OCI-LY1 (cell line): Measurements from ENCODE around the gene PARVA.

Source experiments
- H2AFZ ChIP-seq: fragments of 200-600 bp; sonication (generic), shearing (Covaris generic); 2 replicates; pipeline ENCODE4 v1.6.0; 2014; ENCODE audit warnings: antibody characterized with exemption, mild to moderate bottlenecking, low read length
- H3F3A ChIP-seq: fragments of 200-600 bp; sonication (generic), shearing (Covaris generic); 2 replicates; pipeline ENCODE4 v1.6.0; 2014; ENCODE audit warnings: mild to moderate bottlenecking, antibody characterized with exemption, low read length, moderate library complexity; ENCODE audit not compliant: insufficient read depth
- H3K27ac ChIP-seq: fragments of 200-600 bp; sonication (generic); 2 replicates; pipeline ENCODE4 v1.5.1; 2014; ENCODE audit warnings: low read length, mixed run types, mild to moderate bottlenecking, low read depth; ENCODE audit not compliant: poor library complexity, severe bottlenecking
- H3K27me3 ChIP-seq: fragments of 200-600 bp; sonication (generic); 2 replicates; pipeline ENCODE4 v1.6.0; 2014; ENCODE audit warnings: antibody characterized with exemption, mild to moderate bottlenecking, low read length, moderate library complexity; ENCODE audit not compliant: insufficient read depth
- H3K36me3 ChIP-seq: fragments of 200-600 bp; sonication (generic); 2 replicates; pipeline ENCODE4 v1.6.1; 2014; ENCODE audit warnings: mild to moderate bottlenecking, antibody characterized with exemption, low read length, moderate library complexity, mixed read lengths; ENCODE audit not compliant: insufficient read depth
- H3K4me1 ChIP-seq: fragments of 200-600 bp; sonication (generic); 2 replicates; pipeline ENCODE4 v1.5.1; 2014; ENCODE audit warnings: mild to moderate bottlenecking, low read length, moderate library complexity; ENCODE audit not compliant: insufficient read depth, severe bottlenecking
- H3K4me2 ChIP-seq: fragments of 200-600 bp; sonication (generic), shearing (Covaris generic); 2 replicates; pipeline ENCODE4 v1.6.1; 2014; ENCODE audit warnings: low read length
- H3K4me3 ChIP-seq: fragments of 200-600 bp; sonication (generic); 2 replicates; pipeline ENCODE4 v1.5.1; 2014; ENCODE audit warnings: low read length, low read depth, mild to moderate bottlenecking, mixed read lengths; ENCODE audit not compliant: poor library complexity, severe bottlenecking
- H3K79me2 ChIP-seq: fragments of 200-600 bp; shearing (Covaris generic); 2 replicates; pipeline ENCODE4 v1.6.1; 2016; ENCODE audit warnings: mixed run types, low read length, mixed read lengths; ENCODE audit not compliant: insufficient read depth
- H3K9ac ChIP-seq: fragments of 200-600 bp; sonication (generic), shearing (Covaris generic); 2 replicates; pipeline ENCODE4 v1.6.1; 2014; ENCODE audit warnings: mild to moderate bottlenecking, low read length, mixed read lengths
- H3K9me2 ChIP-seq: fragments of 200-600 bp; sonication (generic), shearing (Covaris generic); 2 replicates; pipeline ENCODE4 v1.6.1; 2014; ENCODE audit warnings: low read depth, mild to moderate bottlenecking, low read length, mixed read lengths
- H3K9me3 ChIP-seq: fragments of 200-600 bp; shearing (Covaris generic); 2 replicates; pipeline ENCODE4 v1.6.1; 2014; ENCODE audit warnings: low read length, mixed read lengths
- H4K20me1 ChIP-seq: fragments of 200-600 bp; sonication (generic), shearing (Covaris generic); 2 replicates; pipeline ENCODE4 v1.6.0; 2016; ENCODE audit warnings: mild to moderate bottlenecking, low read length; ENCODE audit not compliant: insufficient read depth
- CTCF ChIP-seq: fragments of 200-600 bp; sonication (generic), shearing (Covaris generic); IDR thresholded peaks from 2 replicates; pipeline ENCODE4 v1.5.1; 2017; ENCODE audit warnings: mild to moderate bottlenecking, antibody characterized with exemption, low read length, moderate library complexity, mixed read lengths
- EZH2 ChIP-seq: fragments of 200-600 bp; sonication (generic), shearing (Covaris generic); IDR thresholded peaks from 2 replicates; pipeline ENCODE4 v1.8.0; 2017; ENCODE audit warnings: borderline replicate concordance, mixed run types, mild to moderate bottlenecking, antibody characterized with exemption, low read length, moderate library complexity, mixed read lengths

Gene PARVA

DNA sequence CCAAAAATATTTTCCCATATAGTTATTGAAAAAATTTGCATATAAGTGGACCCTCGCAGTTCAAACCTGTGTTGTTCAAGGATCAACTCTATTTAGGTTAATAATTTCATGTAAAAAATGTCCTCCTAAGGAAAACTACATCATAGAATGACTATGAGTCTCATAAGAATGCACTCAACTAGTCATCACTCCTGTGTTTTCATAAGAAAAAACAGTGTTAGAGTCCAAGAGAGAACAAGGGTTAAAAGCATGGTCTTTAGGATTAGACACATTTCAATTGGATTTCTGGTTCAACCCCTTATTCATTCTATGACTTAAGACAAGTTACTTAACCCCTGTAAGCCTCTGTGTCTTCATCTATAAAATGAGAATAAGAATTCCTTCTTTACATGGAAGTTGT lies 5.1 kb downstream of the PARVA start:
- Histone ChIP-seq H3K79me2 (no peaks in the 10 kb centered on the region), H3K36me3 (no peaks in the 10 kb centered on the region), H3K4me2 (no peak overlapping the region), H4K20me1 (no peaks in the 10 kb centered on the region), H3K4me3 (no peak overlapping the region), H3K4me1 (no peaks in the 10 kb centered on the region), H3K27ac (no peak overlapping the region), H3F3A (no peaks in the 10 kb centered on the region), H3K9ac (no peak overlapping the region), H3K9me3 (no peaks in the 10 kb centered on the region), H3K27me3 (no peaks in the 10 kb centered on the region), H2AFZ (no peak overlapping the region), H3K9me2 (no peaks in the 10 kb centered on the region)
- TF ChIP-seq EZH2 (no peak), CTCF (no peak)

DNA sequence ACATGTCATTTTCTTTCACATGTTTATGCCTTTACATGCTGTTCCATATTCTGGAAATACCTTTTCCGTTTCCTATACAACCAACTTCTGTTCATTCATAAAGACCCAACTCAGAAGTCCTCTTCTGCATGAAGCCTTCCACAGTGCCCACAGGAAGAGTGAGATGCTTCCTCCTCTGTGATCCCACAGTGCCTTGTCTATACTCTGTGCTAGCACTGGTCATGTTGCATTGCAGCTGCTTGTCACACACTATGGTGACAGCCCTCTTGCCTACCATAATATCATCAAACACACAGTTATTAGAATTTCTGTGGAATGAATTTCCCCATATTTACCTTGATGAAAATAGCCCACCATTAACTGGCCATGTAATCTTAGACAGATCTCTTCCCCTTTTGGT lies 8.9 kb downstream of the PARVA start:
- Histone ChIP-seq H3K4me2 (no peak overlapping the region), H3K9me2 (no peaks in the 10 kb centered on the region), H3K9me3 (no peaks in the 10 kb centered on the region), H3F3A (no peaks in the 10 kb centered on the region), H3K27ac (no peak overlapping the region), H3K4me1 (no peaks in the 10 kb centered on the region), H3K27me3 (no peaks in the 10 kb centered on the region), H3K79me2 (no peaks in the 10 kb centered on the region), H4K20me1 (no peaks in the 10 kb centered on the region), H3K9ac (no peak overlapping the region), H3K4me3 (no peak overlapping the region), H3K36me3 (no peaks in the 10 kb centered on the region), H2AFZ (no peak overlapping the region)
- TF ChIP-seq CTCF (no peak), EZH2 (no peak)

DNA sequence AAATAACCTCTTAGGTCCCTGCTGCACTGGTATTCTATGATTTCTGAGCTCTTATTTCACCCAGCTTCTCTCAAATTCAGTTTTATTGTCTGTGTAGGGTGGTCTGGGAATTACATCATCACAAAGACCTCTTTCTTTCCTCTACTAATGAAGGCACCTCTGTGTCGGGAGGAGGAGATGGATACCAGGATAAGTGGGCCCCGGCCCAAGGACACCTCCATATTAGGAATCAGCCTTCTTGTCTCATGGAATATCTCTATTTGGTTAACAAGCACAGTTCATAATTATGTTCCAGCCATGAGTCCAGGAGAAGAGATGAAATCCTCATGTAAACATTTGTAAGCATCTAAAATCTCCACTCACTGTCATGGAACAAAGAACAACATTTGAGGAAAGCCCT lies 9.4 kb downstream of the PARVA start:
- H3K4me2 ChIP-seq = no peak overlapping the region
- no peaks in the 10 kb centered on the region for H3K79me2 ChIP-seq
- no peak overlapping the region for H3K4me3 ChIP-seq
- H4K20me1 ChIP-seq = no peaks in the 10 kb centered on the region
- no peaks in the 10 kb centered on the region for H3K27me3 ChIP-seq
- no peaks in the 10 kb centered on the region for H3F3A ChIP-seq
- H2AFZ ChIP-seq = no peak overlapping the region
- no peaks in the 10 kb centered on the region for H3K9me2 ChIP-seq
- H3K4me1 ChIP-seq = no peaks in the 10 kb centered on the region
- TF ChIP-seq CTCF (no peak), EZH2 (no peak)
- H3K9me3 ChIP-seq = no peaks in the 10 kb centered on the region
- no peaks in the 10 kb centered on the region for H3K36me3 ChIP-seq
- no peak overlapping the region for H3K9ac ChIP-seq
- H3K27ac ChIP-seq = no peak overlapping the region
